ENCODE measurements around the gene TOM1L1.
"Not testable (repeated sequence)": the region's sequence is repeated elsewhere in the genome, so short reads cannot be mapped to it uniquely, and the experiment has no call there.

The TOM1L1 gene

GRCh38 chr17:54900457-54901229 is at the start of gene TOM1L1:
Gene TOM1L1 (plus strand): TSS chr17:54900852. CDS start chr17:54900866, 14 bp downstream.
- no peak for DNase-seq (ENCODE audit: low read depth in 2 of 2, low spot score in 1 of 2)

- DNase-seq (ENCODE audit: low read depth in 2 of 2, low spot score in 1 of 2) = no peak
These were observed 41.5 kb upstream of the TOM1L1 start for GRCh38 chr17:54859187-54859586.

- DNase-seq (ENCODE audit: low read depth in 2 of 2, low spot score in 1 of 2) = no peak
These were observed 39.8 kb upstream of the TOM1L1 start for GRCh38 chr17:54860617-54861470.

- DNase-seq (ENCODE audit: low read depth in 2 of 2, low spot score in 1 of 2) = no peak
These were observed 39.1 kb upstream of the TOM1L1 start for GRCh38 chr17:54861471-54861983.

- DNase-seq (ENCODE audit: low read depth in 2 of 2, low spot score in 1 of 2) = no peak
These were observed 37.5 kb upstream of the TOM1L1 start for GRCh38 chr17:54863176-54863575.

- DNase-seq (ENCODE audit: low read depth in 2 of 2, low spot score in 1 of 2) = no peak
These were observed 36.6 kb upstream of the TOM1L1 start for GRCh38 chr17:54864070-54864469.

- DNase-seq (ENCODE audit: low read depth in 2 of 2, low spot score in 1 of 2) = no peak
These were observed 35.9 kb upstream of the TOM1L1 start for GRCh38 chr17:54864636-54865356.

GRCh38 chr17:54867634-54868033 is 33.0 kb upstream of the TOM1L1 start:
- DNase-seq (ENCODE audit: low read depth in 2 of 2, low spot score in 1 of 2) = no peak

- no peak for DNase-seq (ENCODE audit: low read depth in 2 of 2, low spot score in 1 of 2)
These were observed 29.9 kb upstream of the TOM1L1 start for GRCh38 chr17:54870671-54871175.

- DNase-seq (ENCODE audit: low read depth in 2 of 2, low spot score in 1 of 2) = not testable (repeated sequence)
These were observed 24.7 kb upstream of the TOM1L1 start for GRCh38 chr17:54875906-54876305.

- no peak for DNase-seq (ENCODE audit: low read depth in 2 of 2, low spot score in 1 of 2)
These were observed 23.9 kb upstream of the TOM1L1 start for GRCh38 chr17:54876656-54877195.

- DNase-seq (ENCODE audit: low read depth in 2 of 2, low spot score in 1 of 2) = no peak
These were observed 19.2 kb upstream of the TOM1L1 start for GRCh38 chr17:54881255-54881972.

- DNase-seq (ENCODE audit: low read depth in 2 of 2, low spot score in 1 of 2) = no peak
These were observed 18.3 kb upstream of the TOM1L1 start for GRCh38 chr17:54882371-54882770.

- no peak for DNase-seq (ENCODE audit: low read depth in 2 of 2, low spot score in 1 of 2)
These were observed 17.7 kb upstream of the TOM1L1 start for GRCh38 chr17:54882950-54883349.

GRCh38 chr17:54883939-54884338 is 16.7 kb upstream of the TOM1L1 start:
- no peak for DNase-seq (ENCODE audit: low read depth in 2 of 2, low spot score in 1 of 2)

- no peak for DNase-seq (ENCODE audit: low read depth in 2 of 2, low spot score in 1 of 2)
These were observed 12.9 kb upstream of the TOM1L1 start for GRCh38 chr17:54887787-54888186.

- no peak for DNase-seq (ENCODE audit: low read depth in 2 of 2, low spot score in 1 of 2)
These were observed 12.4 kb upstream of the TOM1L1 start for GRCh38 chr17:54888254-54888653.

- DNase-seq (ENCODE audit: low read depth in 2 of 2, low spot score in 1 of 2) = no peak
These were observed 11.7 kb upstream of the TOM1L1 start for GRCh38 chr17:54888981-54889380.

GRCh38 chr17:54891176-54891821 is 9.4 kb upstream of the TOM1L1 start:
- no peak for DNase-seq (ENCODE audit: low read depth in 2 of 2, low spot score in 1 of 2)

- no peak for DNase-seq (ENCODE audit: low read depth in 2 of 2, low spot score in 1 of 2)
These were observed 8.3 kb upstream of the TOM1L1 start for GRCh38 chr17:54892360-54892759.
